Left lung (tissue), 10 donors: ENCODE data around the gene GPR173. TPM values are rescaled to one million over a fixed set of nuclear protein-coding genes. Genes with fewer than 3 reads are reported as not detected.

Source experiments
- ATAC-seq: fragments of 200-7000 bp; cut with Tn5 transposase; one replicate; pipeline ENCODE4 v1.9.1; 2020; ENCODE audit warnings: moderate library complexity
- DNase-seq, 4 donors: peaks; one replicate each; pipeline ENCODE4 v3.0.0-alpha.2; 2013 to 2020
- H3K27ac ChIP-seq, 2 donors: fragments of 200-600 bp; sonication (generic) in 1 of 2; one replicate each; pipeline versions ENCODE4 v1.5.0 to v1.8.0; 2020 to 2021
- H3K27me3 ChIP-seq, 2 donors: fragments of 200-600 bp; sonication (generic) in 1 of 2; one replicate each; pipeline versions ENCODE4 v1.5.0 to v1.8.0; 2020 to 2021
- H3K36me3 ChIP-seq, 2 donors: fragments of 200-600 bp; sonication (generic) in 1 of 2; one replicate each; pipeline versions ENCODE4 v1.5.0 to v1.8.0; 2020 to 2021
- H3K4me1 ChIP-seq, 2 donors: fragments of 200-600 bp; one replicate each; pipeline ENCODE4 v1.8.0; 2021
- H3K4me3 ChIP-seq, 2 donors: fragments of 200-600 bp; sonication (generic) in 1 of 2; one replicate each; pipeline versions ENCODE4 v1.5.0 to v1.8.0; 2020 to 2021; ENCODE audit warnings: mild to moderate bottlenecking in 1 of 2
- H3K9me3 ChIP-seq, 2 donors: fragments of 200-600 bp; sonication (generic) in 1 of 2; one replicate each; pipeline versions ENCODE4 v1.5.0 to v1.8.0; 2020 to 2021
- intact Hi-C, 2 donors: fragments of 100-400 bp; cut with DNase I; formaldehyde crosslinking; loops; one replicate each; pipeline versions ENCODE4 v1.11.2 to v1.14.2; 2022
- polyA plus RNA-seq, 6 donors: library from polyadenylated mRNA; unstranded; fragments of 120-200 nt; gene quantifications; one replicate each; pipeline ENCODE4 v1.2.1, GENCODE V29; 2013; ENCODE audit not compliant: insufficient read length in 6 of 6
- total RNA-seq, 2 donors: library from RNA; stranded (reverse); fragmentation: NEBNext Ultra II Directional; extraction: Animal tissue kit (Norgen Biotek cat#: 25700); gene quantifications; one replicate each; pipeline ENCODE4 v1.2.1, GENCODE V29; 2021
- TF ChIP-seq, protein P1 (sequence below), 2 donors: fragments of 200-600 bp; sonication (generic) in 1 of 2; IDR thresholded peaks; one replicate each; pipeline versions ENCODE4 v1.5.0 to v1.8.0; 2021; ENCODE audit warnings: antibody characterized with exemption in 2 of 2
- donor health status: DM: no; HTN: yes; CAD: no.
- donor health status: DM: no; HTN: no; CAD: no.

Gene GPR173
- total and polyA plus RNA-seq, 8 donors, result 2.0 to 19.8 (median 14.5) TPM

DNA sequence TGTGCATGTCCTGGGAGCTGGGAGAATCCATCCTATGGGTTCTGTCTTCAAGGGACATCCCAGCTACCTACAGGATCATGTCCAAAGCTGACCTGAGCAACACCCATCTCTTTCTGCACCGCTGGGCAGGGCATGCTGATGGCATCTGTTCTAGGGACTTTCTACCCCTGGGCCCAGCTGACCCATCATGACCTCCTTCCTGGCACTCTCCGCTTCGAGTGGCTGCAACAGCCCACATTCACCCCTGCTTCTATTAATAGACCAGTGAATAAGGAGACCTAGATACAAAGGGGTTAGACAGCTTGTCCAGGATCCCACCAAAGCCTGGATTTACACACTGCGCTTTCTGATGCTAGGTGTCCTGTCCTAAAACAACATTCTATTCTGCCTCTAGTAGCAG lies 44.6 kb upstream of the GPR173 start:
- TF ChIP-seq, protein P1, sequence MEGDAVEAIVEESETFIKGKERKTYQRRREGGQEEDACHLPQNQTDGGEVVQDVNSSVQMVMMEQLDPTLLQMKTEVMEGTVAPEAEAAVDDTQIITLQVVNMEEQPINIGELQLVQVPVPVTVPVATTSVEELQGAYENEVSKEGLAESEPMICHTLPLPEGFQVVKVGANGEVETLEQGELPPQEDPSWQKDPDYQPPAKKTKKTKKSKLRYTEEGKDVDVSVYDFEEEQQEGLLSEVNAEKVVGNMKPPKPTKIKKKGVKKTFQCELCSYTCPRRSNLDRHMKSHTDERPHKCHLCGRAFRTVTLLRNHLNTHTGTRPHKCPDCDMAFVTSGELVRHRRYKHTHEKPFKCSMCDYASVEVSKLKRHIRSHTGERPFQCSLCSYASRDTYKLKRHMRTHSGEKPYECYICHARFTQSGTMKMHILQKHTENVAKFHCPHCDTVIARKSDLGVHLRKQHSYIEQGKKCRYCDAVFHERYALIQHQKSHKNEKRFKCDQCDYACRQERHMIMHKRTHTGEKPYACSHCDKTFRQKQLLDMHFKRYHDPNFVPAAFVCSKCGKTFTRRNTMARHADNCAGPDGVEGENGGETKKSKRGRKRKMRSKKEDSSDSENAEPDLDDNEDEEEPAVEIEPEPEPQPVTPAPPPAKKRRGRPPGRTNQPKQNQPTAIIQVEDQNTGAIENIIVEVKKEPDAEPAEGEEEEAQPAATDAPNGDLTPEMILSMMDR (IDR thresholded peaks at IDR 0.05), result no peak
- peaks cover 5 to 13% of the 10 kb centered on the region in 2 donors for H3K27me3 ChIP-seq
- DNase-seq, result no peak
- H3K4me1 ChIP-seq, result no peaks in the 10 kb centered on the region
- H3K4me3 ChIP-seq, result no peak overlapping the region
- no peaks in the 10 kb centered on the region for H3K36me3 ChIP-seq
- no peak overlapping the region for H3K27ac ChIP-seq
- no peak for ATAC-seq
- H3K9me3 ChIP-seq, result no peaks in the 10 kb centered on the region
- intact Hi-C loops, result no loop called here

DNA sequence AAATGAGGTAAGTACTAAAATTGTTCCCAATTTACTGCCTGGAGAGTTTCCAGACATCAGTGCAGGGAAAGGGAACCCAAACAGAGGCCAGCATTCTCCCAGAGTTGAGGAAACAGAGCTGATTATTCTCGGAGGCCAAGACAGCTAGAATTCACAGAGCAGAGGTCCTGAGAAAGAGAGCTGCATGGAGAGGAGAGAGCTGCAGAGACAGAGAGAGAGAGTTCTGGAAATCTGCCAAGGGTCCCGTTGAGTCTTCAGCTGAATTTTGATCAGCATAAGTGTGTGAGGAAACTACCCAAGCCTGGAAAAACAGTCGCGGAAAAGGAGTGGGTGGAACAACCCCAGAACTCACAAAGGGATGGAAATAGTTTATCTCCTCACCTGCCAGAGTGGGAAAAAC lies 43.8 kb upstream of the GPR173 start:
- no peaks in the 10 kb centered on the region for H3K36me3 ChIP-seq
- TF ChIP-seq, protein P1 (IDR thresholded peaks at IDR 0.05), result no peak
- intact Hi-C loops, result no loop called here
- H3K4me1 ChIP-seq, result no peaks in the 10 kb centered on the region
- no peak overlapping the region for H3K4me3 ChIP-seq
- ATAC-seq, result no peak
- DNase-seq, result peak in 1 of 4 donors; percentile 23
- peaks cover 5 to 13% of the 10 kb centered on the region in 2 donors for H3K27me3 ChIP-seq
- H3K27ac ChIP-seq, result no peak overlapping the region
- H3K9me3 ChIP-seq, result no peaks in the 10 kb centered on the region

DNA sequence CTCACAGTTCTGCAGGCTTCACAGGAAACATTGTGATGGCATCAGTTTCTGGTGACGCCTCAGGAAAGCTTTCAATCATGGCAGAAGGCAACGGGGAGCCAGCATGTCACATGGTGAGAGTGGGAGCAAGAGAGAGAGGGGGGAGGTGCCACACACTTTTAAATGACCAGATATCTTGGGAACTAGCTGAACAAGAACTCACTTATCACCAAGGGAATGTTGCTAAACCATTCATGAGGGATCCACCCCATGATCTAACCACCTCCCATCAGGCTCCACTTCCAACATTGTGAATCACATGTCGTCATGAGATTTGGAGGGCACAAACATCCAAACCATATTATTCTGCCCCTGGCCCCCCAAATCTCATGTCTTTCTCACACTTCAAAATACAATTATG lies 43.3 kb upstream of the GPR173 start:
- no peak for ATAC-seq

DNA sequence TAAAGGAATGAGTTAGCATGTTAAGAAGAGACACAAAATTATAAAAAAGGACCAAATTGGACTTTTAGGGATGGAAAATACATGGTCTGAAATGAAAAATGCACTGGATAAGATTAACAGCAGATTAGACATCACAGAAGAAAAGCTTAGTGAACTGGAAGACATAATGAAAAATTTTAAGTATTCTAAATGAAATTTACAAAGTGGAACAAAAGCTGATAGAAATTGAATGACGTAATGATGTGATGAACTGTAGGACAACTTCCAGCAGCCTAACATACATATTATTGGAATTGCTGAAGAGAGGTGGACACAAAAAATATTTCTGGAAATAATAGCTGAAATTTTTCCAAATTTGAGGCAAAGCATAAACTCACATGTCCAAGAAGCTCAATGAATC lies 39.6 kb upstream of the GPR173 start:
- no peak overlapping the region for H3K27ac ChIP-seq
- no peaks in the 10 kb centered on the region for H3K9me3 ChIP-seq
- no peaks in the 10 kb centered on the region for H3K4me1 ChIP-seq
- H3K36me3 ChIP-seq, result no peaks in the 10 kb centered on the region
- no peak overlapping the region for H3K4me3 ChIP-seq
- intact Hi-C loops, result no loop called here
- H3K27me3 ChIP-seq, result no peaks in the 10 kb centered on the region
- TF ChIP-seq, protein P1 (IDR thresholded peaks at IDR 0.05), result no peak
- ATAC-seq (no peak), DNase-seq (no peak)

More for the DNA sequence above, 43.3 kb upstream of the GPR173 start:
- H3K27ac ChIP-seq, result no peak overlapping the region
- peaks cover 0 to 8% of the 10 kb centered on the region in 2 donors for H3K27me3 ChIP-seq
- TF ChIP-seq, protein P1 (IDR thresholded peaks at IDR 0.05), result no peak
- intact Hi-C loops, result no loop called here
- H3K4me1 ChIP-seq, result no peaks in the 10 kb centered on the region
- no peak overlapping the region for H3K4me3 ChIP-seq
- no peaks in the 10 kb centered on the region for H3K36me3 ChIP-seq
- DNase-seq, result no peak
- no peaks in the 10 kb centered on the region for H3K9me3 ChIP-seq

DNA sequence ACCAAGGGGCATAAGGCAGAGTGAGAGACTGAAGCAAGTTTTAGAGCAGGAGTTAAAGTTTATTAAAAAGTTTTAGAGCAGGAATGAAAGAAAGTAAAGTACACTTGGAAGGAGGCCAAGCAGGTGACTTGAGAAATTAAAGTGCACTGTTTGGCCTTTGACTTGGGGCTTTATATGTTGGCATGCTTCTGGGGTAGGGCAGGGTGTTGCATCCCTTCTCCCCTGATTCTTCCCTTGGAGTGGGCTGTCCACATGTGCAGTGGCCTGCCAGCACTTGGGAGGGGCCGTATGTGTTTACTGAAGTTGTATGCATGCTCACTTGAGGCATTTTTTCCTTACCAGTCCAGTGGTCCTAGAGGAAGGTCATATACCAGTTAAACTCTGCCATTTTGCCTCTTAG lies 35.3 kb upstream of the GPR173 start:
- TF ChIP-seq, protein P1 (IDR thresholded peaks at IDR 0.05), result no peak
- H3K27me3 ChIP-seq, result peaks cover 0 to 5% of the 10 kb centered on the region in 2 donors
- no peak overlapping the region for H3K4me3 ChIP-seq
- DNase-seq (no peak), ATAC-seq (no peak)
- intact Hi-C loops, result no loop called here
- H3K27ac ChIP-seq, result no peak overlapping the region
- no peaks in the 10 kb centered on the region for H3K9me3 ChIP-seq
- H3K4me1 ChIP-seq, result no peaks in the 10 kb centered on the region
- no peaks in the 10 kb centered on the region for H3K36me3 ChIP-seq
